OCI-LY7 (cell line): Measurements from ENCODE around the gene NCBP1.

Experiments
- CTCF ChIP-seq: fragments of 200-600 bp; sonication (generic); conservative IDR thresholded peaks from 2 replicates; pipeline ENCODE4 v1.5.1; 2014; ENCODE audit warnings: mild to moderate bottlenecking, antibody characterized with exemption, low read length, moderate library complexity, mixed read lengths
- EZH2phosphoT487 ChIP-seq: fragments of 200-600 bp; sonication (generic); IDR thresholded peaks from 2 replicates; pipeline ENCODE4 v1.6.1; 2018; ENCODE audit warnings: low read depth, borderline replicate concordance, mild to moderate bottlenecking, mixed run types, antibody characterized with exemption, low read length, moderate library complexity, mixed read lengths

- TF ChIP-seq CTCF (no peak), EZH2phosphoT487 (no peak)
These were observed 38.8 kb downstream of the NCBP1 start for GRCh38 chr9:97672403-97672802.
